Stimulated activated CD8-positive, alpha-beta memory T cell treated with anti-CD3 and anti-CD28 coated beads, Interleukin-15, amount 100 ng/mL, for 48 hours (primary cell): ENCODE measurements around the gene FARP2.
"Not testable (repeated sequence)": the region's sequence is repeated elsewhere in the genome, so short reads cannot be mapped to it uniquely, and the experiment has no call there.

Source experiments
- DNase-seq, 2 donors: peaks; one replicate each; pipeline ENCODE4 v3.0.0-alpha.2; 2020; ENCODE audit warnings: low read depth in 2 of 2

Gene FARP2

GRCh38 chr2:241355983-241356870 is at the start of gene FARP2:
TSS of gene FARP2 (plus strand) at chr2:241356285. CDS start at chr2:241373108, 16,823 bp downstream.
- DNase-seq: peak; percentile 94 to 95

GRCh38 chr2:241307055-241307454 is 49.0 kb upstream of the FARP2 start:
- no peak for DNase-seq

GRCh38 chr2:241308267-241308666 is 47.8 kb upstream of the FARP2 start:
- no peak for DNase-seq

- no peak for DNase-seq
Observed at GRCh38 chr2:241308832-241309500, 47.1 kb upstream of the FARP2 start.

- DNase-seq: peak; percentile 54 to 61
Observed at GRCh38 chr2:241309684-241310117, 46.4 kb upstream of the FARP2 start.

GRCh38 chr2:241310917-241311566 is 45.0 kb upstream of the FARP2 start:
- no peak for DNase-seq

- no peak for DNase-seq
Observed at GRCh38 chr2:241312082-241312481, 44.0 kb upstream of the FARP2 start.

- no peak for DNase-seq
Observed at GRCh38 chr2:241313543-241314095, 42.5 kb upstream of the FARP2 start.

GRCh38 chr2:241314226-241315092 is 41.6 kb upstream of the FARP2 start:
- DNase-seq: no peak

GRCh38 chr2:241315093-241315878 is 40.8 kb upstream of the FARP2 start, which contains the start of gene HDLBP:
TSS of gene HDLBP (minus strand) at chr2:241315672. CDS start at chr2:241266869, 48,803 bp downstream.
- peak; percentile 100 for DNase-seq

GRCh38 chr2:241315879-241316631 is 40.0 kb upstream of the FARP2 start, which contains the start of gene SEPTIN2:
TSS of gene SEPTIN2 (plus strand) at chr2:241315925. CDS start at chr2:241324233, 8,308 bp downstream.
- peak in 1 of 2 donors; percentile 63 for DNase-seq

GRCh38 chr2:241316825-241317224 is 39.3 kb upstream of the FARP2 start:
- DNase-seq: no peak

- no peak for DNase-seq
Observed at GRCh38 chr2:241317391-241317790, 38.7 kb upstream of the FARP2 start.

- not testable (repeated sequence) for DNase-seq
Observed at GRCh38 chr2:241318830-241319229, 37.3 kb upstream of the FARP2 start.

- DNase-seq: no peak
Observed at GRCh38 chr2:241320394-241320793, 35.7 kb upstream of the FARP2 start.

GRCh38 chr2:241321033-241321432 is 35.1 kb upstream of the FARP2 start:
- no peak for DNase-seq

GRCh38 chr2:241321886-241322285 is 34.2 kb upstream of the FARP2 start:
- DNase-seq: no peak

- DNase-seq: no peak
Observed at GRCh38 chr2:241323778-241324177, 32.3 kb upstream of the FARP2 start.

- DNase-seq: no peak
Observed at GRCh38 chr2:241324775-241325174, 31.3 kb upstream of the FARP2 start.
